Suprapubic skin (tissue), 4 donors: ENCODE results near the gene SHFL. TPM values are rescaled to one million over a fixed set of nuclear protein-coding genes. Genes with fewer than 3 reads are reported as not detected.

ENCODE experiments used
- DNase-seq, 2 donors: peaks; one replicate each; pipeline ENCODE4 v3.0.0-alpha.2; 2019; ENCODE audit warnings: low spot score in 2 of 2
- H3K27ac ChIP-seq: fragments of 200-600 bp; sonication (generic); one replicate; pipeline ENCODE4 v1.5.1; 2019
- H3K27me3 ChIP-seq: fragments of 200-600 bp; sonication (generic); one replicate; pipeline ENCODE4 v1.5.1; 2019
- H3K36me3 ChIP-seq: fragments of 200-600 bp; sonication (generic); one replicate; pipeline ENCODE4 v1.5.1; 2019
- H3K4me1 ChIP-seq: fragments of 200-600 bp; sonication (generic); one replicate; pipeline ENCODE4 v1.5.1; 2019
- H3K4me3 ChIP-seq: fragments of 200-600 bp; sonication (generic); one replicate; pipeline ENCODE4 v1.5.1; 2019; ENCODE audit warnings: mild to moderate bottlenecking
- H3K9me3 ChIP-seq: fragments of 200-600 bp; sonication (generic); one replicate; pipeline ENCODE4 v1.5.1; 2019
- CTCF ChIP-seq, 2 donors: fragments of 200-600 bp in 1 of 2; fragments of 450-650 bp in 1 of 2; sonication (generic) in 1 of 2; IDR thresholded peaks; one replicate each; pipeline ENCODE4 v1.5.1; 2016 to 2019; ENCODE audit warnings: antibody characterized with exemption in 2 of 2, mild to moderate bottlenecking in 1 of 2, moderate library complexity in 1 of 2
- EP300 ChIP-seq: sonication (generic); formaldehyde crosslinking; IDR thresholded peaks from one replicate; pipeline ENCODE4 v1.6.1; 2017; ENCODE audit warnings: antibody characterized with exemption
- POLR2A ChIP-seq, 2 donors: fragments of 450-650 bp; IDR thresholded peaks; one replicate each; pipeline ENCODE4 v1.6.1; 2017; ENCODE audit warnings: antibody characterized with exemption in 2 of 2, mild to moderate bottlenecking in 2 of 2, moderate library complexity in 2 of 2
- POLR2AphosphoS5 ChIP-seq, 3 donors: sonication (generic); formaldehyde crosslinking; IDR thresholded peaks; one replicate each; pipeline ENCODE4 v1.6.1; 2017; ENCODE audit warnings: antibody characterized with exemption in 3 of 3
- WGBS: methylation state at CpG from one replicate; pipeline ENCODE4 v1.1.5; 2018; 5-methylcytosine and 5-hydroxymethylcytosine counted together
- total RNA-seq, 4 donors: library from RNA; depleted of rRNA; stranded (reverse); fragments of >200 nt; gene quantifications; one replicate each; pipeline ENCODE4 v1.1.0, GENCODE V29; 2016

SHFL gene
- total RNA-seq, 4 donors from 2014 or later = 11.8 to 26.7 (median 22.3) TPM

DNA sequence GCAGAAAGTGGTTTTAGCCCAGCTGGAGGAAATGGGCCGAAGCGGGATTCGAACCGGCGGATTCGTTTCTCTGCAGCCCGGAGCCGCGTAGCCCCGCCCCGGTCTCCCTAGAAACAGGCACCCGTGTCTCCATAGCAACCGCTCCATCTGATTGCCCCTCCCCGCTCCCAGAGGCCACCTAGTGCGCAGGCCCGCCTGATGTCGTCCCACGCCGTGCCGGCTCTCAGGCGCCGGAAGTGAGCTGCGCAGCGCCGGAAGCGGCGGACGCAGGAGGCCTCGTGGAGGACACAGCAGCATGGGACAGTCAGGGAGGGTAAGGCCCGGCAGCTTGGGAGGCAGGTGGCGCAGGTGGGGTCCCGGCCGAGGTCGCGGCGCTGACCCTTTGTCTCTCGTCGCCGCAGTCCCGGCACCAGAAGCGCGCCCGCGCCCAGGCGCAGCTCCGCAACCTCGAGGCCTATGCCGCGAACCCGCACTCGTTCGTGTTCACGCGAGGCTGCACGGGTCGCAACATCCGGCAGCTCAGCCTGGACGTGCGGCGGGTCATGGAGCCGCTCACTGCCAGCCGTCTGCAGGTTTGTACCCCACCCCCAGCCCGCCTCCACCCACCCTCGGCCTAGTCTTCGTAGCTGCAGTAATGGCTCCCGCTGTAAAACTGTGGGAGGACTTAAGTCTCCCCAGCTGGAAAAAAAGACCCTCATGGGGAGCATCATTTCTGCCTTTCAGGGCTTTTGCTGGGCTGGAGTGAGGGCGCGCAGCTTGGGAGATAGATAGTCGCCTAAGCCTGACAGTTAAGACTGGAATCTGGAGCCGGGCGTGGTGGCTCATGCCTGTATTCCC, 20.2 kb downstream of the SHFL start, which contains the start of gene PPAN:
Gene PPAN, plus strand, starts transcription at position 263 of the 837 bp plus-strand sequence. Its CDS starts 33 bp downstream, at position 296.
- peak in 2 of 3 donors; percentile 70 to 85 for TF ChIP-seq POLR2AphosphoS5 (IDR thresholded peaks at IDR 0.05)
- peak in 1 of 2 donors; percentile 38 for TF ChIP-seq POLR2A (IDR thresholded peaks at IDR 0.05)
- TF ChIP-seq EP300 = no peak
- no peak for TF ChIP-seq CTCF (IDR thresholded peaks at IDR 0.05)
- H3K27ac ChIP-seq = peak within 1 kb of the TSS; percentile 66
- peaks cover 40% of the 10 kb centered on the region for H3K36me3 ChIP-seq
- peak within 1 kb of the TSS; percentile 75 for H3K4me3 ChIP-seq
- peaks cover 22% of the 10 kb centered on the region for H3K4me1 ChIP-seq
- H3K27me3 ChIP-seq = no peaks in the 10 kb centered on the region
- peak; percentile 99 for DNase-seq
- no peaks in the 10 kb centered on the region for H3K9me3 ChIP-seq
- WGBS = 3% methylated on average over 47 of the region's 71 CpGs

GRCh38 chr19:10107254-10107653, 21.1 kb downstream of the SHFL start:
- Histone ChIP-seq H3K4me3 (peak overlapping the region; percentile 75), H3K27ac (no peak overlapping the region), H3K4me1 (peaks cover 26% of the 10 kb centered on the region), H3K36me3 (peaks cover 43% of the 10 kb centered on the region), H3K27me3 (no peaks in the 10 kb centered on the region), H3K9me3 (no peaks in the 10 kb centered on the region)
- WGBS = 81% methylated on average over 10 of the region's 10 CpGs
- no peak for DNase-seq
- TF ChIP-seq POLR2A (IDR thresholded peaks at IDR 0.05) (no peak), CTCF (IDR thresholded peaks at IDR 0.05) (no peak), POLR2AphosphoS5 (IDR thresholded peaks at IDR 0.05) (no peak), EP300 (no peak)

- Histone ChIP-seq H3K27ac (no peak overlapping the region), H3K9me3 (no peaks in the 10 kb centered on the region), H3K27me3 (no peaks in the 10 kb centered on the region), H3K36me3 (peaks cover 43% of the 10 kb centered on the region), H3K4me3 (peak overlapping the region; percentile 75), H3K4me1 (peaks cover 27% of the 10 kb centered on the region)
- no peak for DNase-seq
- WGBS = 85% methylated on average over 14 of the region's 14 CpGs
- TF ChIP-seq POLR2AphosphoS5 (IDR thresholded peaks at IDR 0.05) (no peak), EP300 (no peak), POLR2A (IDR thresholded peaks at IDR 0.05) (no peak), CTCF (IDR thresholded peaks at IDR 0.05) (no peak)
Observed at GRCh38 chr19:10107817-10108367, 21.8 kb downstream of the SHFL start.

GRCh38 chr19:10109528-10109927, 23.4 kb downstream of the SHFL start:
- Histone ChIP-seq H3K4me3 (no peak overlapping the region), H3K27me3 (no peaks in the 10 kb centered on the region), H3K36me3 (peaks cover 50% of the 10 kb centered on the region), H3K9me3 (no peaks in the 10 kb centered on the region), H3K27ac (no peak overlapping the region), H3K4me1 (peaks cover 33% of the 10 kb centered on the region)
- no peak for TF ChIP-seq CTCF (IDR thresholded peaks at IDR 0.05)
- TF ChIP-seq EP300 = no peak
- no peak for TF ChIP-seq POLR2AphosphoS5 (IDR thresholded peaks at IDR 0.05)
- no peak for TF ChIP-seq POLR2A (IDR thresholded peaks at IDR 0.05)
- WGBS = 94% methylated on average over 12 of the region's 14 CpGs
- DNase-seq = no peak
